ENCODE results near the gene FERD3L. TPM values are rescaled to one million over a fixed set of nuclear protein-coding genes. Genes with fewer than 3 reads are reported as not detected.

The FERD3L gene
- total RNA-seq, 1 donor from 2014 or later = not detected

- Histone ChIP-seq H3K9me3 (no peaks in the 10 kb centered on the region), H3K4me1 (no peaks in the 10 kb centered on the region), H3K4me3 (no peak overlapping the region), H3K27ac (no peak overlapping the region), H3K27me3 (ENCODE audit: low read depth) (no peaks in the 10 kb centered on the region), H3K36me3 (no peaks in the 10 kb centered on the region)
- no peak for ATAC-seq
- DNase-seq = no peak
- TF ChIP-seq, protein P1, sequence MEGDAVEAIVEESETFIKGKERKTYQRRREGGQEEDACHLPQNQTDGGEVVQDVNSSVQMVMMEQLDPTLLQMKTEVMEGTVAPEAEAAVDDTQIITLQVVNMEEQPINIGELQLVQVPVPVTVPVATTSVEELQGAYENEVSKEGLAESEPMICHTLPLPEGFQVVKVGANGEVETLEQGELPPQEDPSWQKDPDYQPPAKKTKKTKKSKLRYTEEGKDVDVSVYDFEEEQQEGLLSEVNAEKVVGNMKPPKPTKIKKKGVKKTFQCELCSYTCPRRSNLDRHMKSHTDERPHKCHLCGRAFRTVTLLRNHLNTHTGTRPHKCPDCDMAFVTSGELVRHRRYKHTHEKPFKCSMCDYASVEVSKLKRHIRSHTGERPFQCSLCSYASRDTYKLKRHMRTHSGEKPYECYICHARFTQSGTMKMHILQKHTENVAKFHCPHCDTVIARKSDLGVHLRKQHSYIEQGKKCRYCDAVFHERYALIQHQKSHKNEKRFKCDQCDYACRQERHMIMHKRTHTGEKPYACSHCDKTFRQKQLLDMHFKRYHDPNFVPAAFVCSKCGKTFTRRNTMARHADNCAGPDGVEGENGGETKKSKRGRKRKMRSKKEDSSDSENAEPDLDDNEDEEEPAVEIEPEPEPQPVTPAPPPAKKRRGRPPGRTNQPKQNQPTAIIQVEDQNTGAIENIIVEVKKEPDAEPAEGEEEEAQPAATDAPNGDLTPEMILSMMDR (IDR thresholded peaks at IDR 0.05) = no peak
- intact Hi-C loops (cut with DNase I) = no loop called here
Observed at GRCh38 chr7:19161671-19162070, 16.4 kb upstream of the FERD3L start.

DNA sequence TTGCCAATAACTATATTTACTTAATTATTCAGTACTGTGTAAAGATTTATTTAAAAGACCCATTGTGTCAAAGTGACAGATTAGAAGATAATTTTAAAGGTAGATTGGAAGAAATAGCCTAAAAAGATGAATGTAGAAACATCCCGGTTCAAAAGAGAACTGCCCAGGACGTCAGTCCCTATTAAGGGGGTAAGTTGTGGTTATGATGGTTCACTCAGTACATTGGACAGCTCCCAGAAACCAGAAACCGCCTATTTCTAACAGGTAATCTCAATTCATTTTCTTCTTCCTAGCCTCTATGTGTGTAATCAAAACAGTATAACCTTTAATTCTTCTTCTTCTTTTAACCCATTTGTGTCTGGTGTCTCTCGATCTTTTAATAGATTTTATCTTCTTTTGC lies 1.5 kb upstream of the FERD3L start:
- intact Hi-C loops (cut with DNase I) = no loop called here
- DNase-seq (no peak), ATAC-seq (no peak)
- H3K9me3 ChIP-seq = no peaks in the 10 kb centered on the region
- H3K27me3 ChIP-seq (ENCODE audit: low read depth) = peaks cover 60% of the 10 kb centered on the region
- no peaks in the 10 kb centered on the region for H3K4me1 ChIP-seq
- TF ChIP-seq, protein P1 (IDR thresholded peaks at IDR 0.05) = no peak
- H3K36me3 ChIP-seq = no peaks in the 10 kb centered on the region
- H3K4me3 ChIP-seq = no peak overlapping the region
- no peak overlapping the region for H3K27ac ChIP-seq

- Histone ChIP-seq H3K27me3 (ENCODE audit: low read depth) (peaks cover 62% of the 10 kb centered on the region), H3K4me3 (no peak overlapping the region)
- no peak for ATAC-seq
Observed at GRCh38 chr7:19145434-19146115, 354 bp upstream of the FERD3L start.

GRCh38 chr7:19143881-19144574 lies 1.2 kb downstream of the FERD3L start:
- Histone ChIP-seq H3K9me3 (no peaks in the 10 kb centered on the region), H3K4me1 (no peaks in the 10 kb centered on the region), H3K36me3 (no peaks in the 10 kb centered on the region), H3K27me3 (ENCODE audit: low read depth) (peaks cover 62% of the 10 kb centered on the region), H3K27ac (no peak overlapping the region), H3K4me3 (no peak overlapping the region)
- TF ChIP-seq, protein P1 (IDR thresholded peaks at IDR 0.05) = no peak
- intact Hi-C loops (cut with DNase I) = no loop called here
- DNase-seq (no peak), ATAC-seq (peak in 1 of 2 donors; percentile 17)

More at GRCh38 chr7:19145434-19146115, 354 bp upstream of the FERD3L start:
- H3K9me3 ChIP-seq = no peaks in the 10 kb centered on the region
- TF ChIP-seq, protein P1 (IDR thresholded peaks at IDR 0.05) = no peak
- no peak overlapping the region for H3K27ac ChIP-seq
- H3K36me3 ChIP-seq = no peaks in the 10 kb centered on the region
- DNase-seq = no peak
- intact Hi-C loops (cut with DNase I) = no loop called here
- H3K4me1 ChIP-seq = no peaks in the 10 kb centered on the region

DNA sequence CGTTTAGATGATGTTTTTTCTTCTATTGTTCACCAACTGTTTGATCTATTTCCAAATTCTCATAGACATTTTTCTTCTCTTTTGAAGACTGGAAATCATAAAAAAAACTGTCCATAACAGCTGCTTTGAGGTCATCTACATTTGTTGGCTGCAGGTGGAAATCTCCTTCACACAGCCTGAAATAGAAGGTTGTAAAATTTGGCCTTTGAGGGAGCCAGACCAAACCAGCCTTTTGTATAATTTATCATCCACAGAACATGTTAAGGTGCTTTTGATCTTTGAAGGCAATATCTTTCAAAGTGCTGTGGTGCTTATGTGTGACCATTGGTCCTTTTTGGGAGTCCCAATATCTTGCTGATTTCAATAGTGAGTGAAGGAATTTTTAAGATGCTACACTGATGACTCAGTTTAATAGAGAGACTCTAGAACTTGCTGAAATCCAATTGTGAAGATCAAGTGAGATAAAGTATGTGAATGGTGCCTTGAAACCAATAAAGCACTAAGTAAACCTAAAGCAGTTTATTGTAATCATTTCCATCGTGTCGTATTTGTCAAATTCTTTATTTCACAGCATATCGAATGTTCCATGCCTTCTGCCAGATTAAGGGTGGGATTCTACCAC lies 5.4 kb downstream of the FERD3L start:
- Histone ChIP-seq H3K27me3 (ENCODE audit: low read depth) (peaks cover 32% of the 10 kb centered on the region), H3K27ac (no peak overlapping the region), H3K9me3 (no peaks in the 10 kb centered on the region), H3K36me3 (no peaks in the 10 kb centered on the region), H3K4me3 (no peak overlapping the region), H3K4me1 (no peaks in the 10 kb centered on the region)
- TF ChIP-seq, protein P1 (IDR thresholded peaks at IDR 0.05) = no peak
- ATAC-seq = no peak
- intact Hi-C loops (cut with DNase I) = no loop called here
- DNase-seq = no peak
